Gastroesophageal sphincter (tissue), 4 donors: Measurements from ENCODE around the gene STC2. TPM values are rescaled to one million over a fixed set of nuclear protein-coding genes. Genes with fewer than 3 reads are reported as not detected.

Experiments used
- ATAC-seq: fragments of 150-250 bp; one replicate; pipeline ENCODE4 v1.9.1; 2016; ENCODE audit warnings: mild to moderate bottlenecking, moderate library complexity
- H3K27ac ChIP-seq, 4 donors: fragments of 200-600 bp; sonication (generic) in 3 of 4; 1 replicate in 3 of 4; 2 replicates in 1 of 4; pipeline ENCODE4 v1.5.1; 2016 to 2019
- H3K27me3 ChIP-seq: fragments of 200-600 bp; sonication (generic); one replicate; pipeline ENCODE4 v1.5.1; 2019
- H3K36me3 ChIP-seq, 2 donors: fragments of 200-600 bp; sonication (generic); one replicate each; pipeline ENCODE4 v1.5.1; 2019; ENCODE audit warnings: control low read depth in 1 of 2
- H3K4me1 ChIP-seq, 3 donors: fragments of 200-600 bp; sonication (generic); 1 replicate in 2 of 3; 2 replicates in 1 of 3; pipeline ENCODE4 v1.5.1; 2016 to 2019; ENCODE audit warnings: control low read depth in 2 of 3
- H3K4me3 ChIP-seq, 2 donors: fragments of 200-600 bp; sonication (generic); one replicate each; pipeline ENCODE4 v1.5.1; 2019; ENCODE audit warnings: mild to moderate bottlenecking in 1 of 2, moderate library complexity in 1 of 2
- H3K9me3 ChIP-seq, 3 donors: fragments of 200-600 bp; sonication (generic); one replicate each; pipeline ENCODE4 v1.5.1; 2017 to 2019; ENCODE audit warnings: control low read depth in 2 of 3
- EP300 ChIP-seq: sonication (generic); formaldehyde crosslinking; IDR thresholded peaks from one replicate; pipeline ENCODE4 v1.6.1; 2017; ENCODE audit warnings: antibody characterized with exemption, mild to moderate bottlenecking
- POLR2A ChIP-seq, 2 donors: fragments of 450-650 bp; IDR thresholded peaks; one replicate each; pipeline ENCODE4 v1.6.1; 2017; ENCODE audit warnings: antibody characterized with exemption in 2 of 2, mild to moderate bottlenecking in 2 of 2, moderate library complexity in 1 of 2
- POLR2AphosphoS5 ChIP-seq: sonication (generic); formaldehyde crosslinking; IDR thresholded peaks from one replicate; pipeline ENCODE4 v1.6.1; 2017; ENCODE audit warnings: antibody characterized with exemption
- WGBS, 2 donors: methylation state at CpG; one replicate each; pipeline ENCODE4 v1.1.5; 2018; ENCODE audit warnings: low coverage in 1 of 2; 5-methylcytosine and 5-hydroxymethylcytosine counted together
- small RNA-seq, 4 donors: library from RNA; depleted of rRNA; stranded (forward); fragments of <200 nt; gene quantifications; one replicate each; pipeline ENCODE3, GENCODE V24; 2016
- total RNA-seq, 4 donors: library from RNA; depleted of rRNA; stranded (reverse); fragments of >200 nt; gene quantifications; one replicate each; pipeline ENCODE4 v1.1.0, GENCODE V29; 2016
- TF ChIP-seq, protein P1 (sequence below), 4 experiments: fragments of 200-600 bp in 2 of 4; fragments of 450-650 bp in 2 of 4; sonication (generic) in 1 of 4; IDR thresholded peaks; one replicate each; pipeline ENCODE4 v1.5.1; 2017 to 2019; ENCODE audit warnings: antibody characterized with exemption in 4 of 4, mild to moderate bottlenecking in 2 of 4, moderate library complexity in 2 of 4

STC2 gene
- total RNA-seq, 4 donors from 2014 or later, result 34.1 to 116 (median 84.6) TPM

- TF ChIP-seq POLR2A (IDR thresholded peaks at IDR 0.05) (no peak), EP300 (no peak), POLR2AphosphoS5 (no peak)
- TF ChIP-seq, protein P1, sequence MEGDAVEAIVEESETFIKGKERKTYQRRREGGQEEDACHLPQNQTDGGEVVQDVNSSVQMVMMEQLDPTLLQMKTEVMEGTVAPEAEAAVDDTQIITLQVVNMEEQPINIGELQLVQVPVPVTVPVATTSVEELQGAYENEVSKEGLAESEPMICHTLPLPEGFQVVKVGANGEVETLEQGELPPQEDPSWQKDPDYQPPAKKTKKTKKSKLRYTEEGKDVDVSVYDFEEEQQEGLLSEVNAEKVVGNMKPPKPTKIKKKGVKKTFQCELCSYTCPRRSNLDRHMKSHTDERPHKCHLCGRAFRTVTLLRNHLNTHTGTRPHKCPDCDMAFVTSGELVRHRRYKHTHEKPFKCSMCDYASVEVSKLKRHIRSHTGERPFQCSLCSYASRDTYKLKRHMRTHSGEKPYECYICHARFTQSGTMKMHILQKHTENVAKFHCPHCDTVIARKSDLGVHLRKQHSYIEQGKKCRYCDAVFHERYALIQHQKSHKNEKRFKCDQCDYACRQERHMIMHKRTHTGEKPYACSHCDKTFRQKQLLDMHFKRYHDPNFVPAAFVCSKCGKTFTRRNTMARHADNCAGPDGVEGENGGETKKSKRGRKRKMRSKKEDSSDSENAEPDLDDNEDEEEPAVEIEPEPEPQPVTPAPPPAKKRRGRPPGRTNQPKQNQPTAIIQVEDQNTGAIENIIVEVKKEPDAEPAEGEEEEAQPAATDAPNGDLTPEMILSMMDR (IDR thresholded peaks at IDR 0.05), result no peak
- no peaks in the 10 kb centered on the region for H3K36me3 ChIP-seq
- ATAC-seq, result no peak
- WGBS, 2 donors, result 26 to 42% methylated on average over 7 of the region's 10 CpGs
- H3K27me3 ChIP-seq, result peaks cover 81% of the 10 kb centered on the region
- H3K27ac ChIP-seq, result no peak overlapping the region
- H3K9me3 ChIP-seq, result no peaks in the 10 kb centered on the region
- H3K4me1 ChIP-seq, result no peaks in the 10 kb centered on the region
- no peak overlapping the region for H3K4me3 ChIP-seq
Observed at GRCh38 chr5:173265433-173265832, 62.8 kb downstream of the STC2 start.

Small RNA genes within 50 kb of the gene (small RNA-seq; reads per million reads assigned to genes)
- 0 reads per million in 4 donors for gene MIR8056
- gene RNA5SP200, result 0 reads per million in 4 donors
- 0 reads per million in 4 donors for gene RNU6-500P

Other genes with a start within 250 kb of the STC2 start
- gene BNIP1, start 183.9 kb downstream of the STC2 start, total RNA-seq, result 10 to 100 TPM in 1 of 4 donors, 1 to 10 TPM in 3; 6.1 to 11.5 (median 6.8) TPM
- gene NKX2-5, start 93.2 kb downstream of the STC2 start, total RNA-seq, result not detected